Measurements from ENCODE around the gene TMEFF2.

TMEFF2 gene

DNA sequence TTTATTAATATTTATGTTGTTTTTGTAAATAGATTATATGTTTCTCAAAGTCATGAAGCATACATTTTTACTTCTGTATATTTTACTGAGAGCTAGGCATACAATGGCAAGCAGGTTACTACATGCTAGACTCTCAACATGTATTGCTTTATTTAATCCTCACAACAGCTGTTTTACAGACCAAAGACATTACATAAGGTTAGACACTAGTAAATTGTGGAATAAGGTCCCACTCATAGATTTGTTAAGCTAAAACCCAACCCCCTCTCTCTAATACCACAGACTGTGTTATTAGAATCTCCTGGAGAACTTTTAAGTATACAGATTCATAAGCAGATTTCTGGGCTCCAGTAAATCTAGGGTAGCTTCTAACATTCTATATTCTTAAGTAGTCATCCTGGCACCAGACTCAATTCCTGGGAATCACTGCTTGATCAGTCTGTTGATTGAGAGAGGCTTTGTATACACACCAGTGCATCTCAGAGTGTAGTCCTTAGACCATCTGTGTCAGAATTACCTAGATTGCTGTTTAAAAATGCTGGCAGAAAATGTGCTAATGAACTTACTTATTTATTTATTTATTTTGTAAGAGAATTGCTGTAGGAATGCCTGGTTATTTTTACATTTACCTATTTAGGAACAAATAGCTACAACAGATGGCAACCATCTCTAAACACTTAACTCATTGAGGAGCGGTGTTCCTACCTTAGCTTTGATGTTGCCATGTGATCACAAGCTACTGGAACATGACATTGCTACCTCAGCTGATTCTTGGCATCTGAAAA is 194.3 kb downstream of the TMEFF2 start:
- Histone ChIP-seq H4K20me1 (ENCODE audit: low read depth, low read length) (peaks cover 3% of the 10 kb centered on the region; the same call in 1 of the 2 replicates), H3K9ac (ENCODE audit: low read length) (no peak overlapping the region), H2AFZ (ENCODE audit: low read depth, low read length, severe bottlenecking) (no peak overlapping the region), H3K79me2 (ENCODE audit: insufficient read depth, low read length) (no peaks in the 10 kb centered on the region), H3K36me3 (ENCODE audit: low read length) (no peaks in the 10 kb centered on the region), H3F3A (ENCODE audit: insufficient read depth) (no peaks in the 10 kb centered on the region), H3K9me3 (ENCODE audit: insufficient read depth, low read length) (no peaks in the 10 kb centered on the region), H3K27me3 (ENCODE audit: low read length) (no peaks in the 10 kb centered on the region), H3K4me2 (ENCODE audit: low read depth, low read length, poor library complexity, severe bottlenecking) (no peak overlapping the region), H3K9me2 (replicated peaks; ENCODE audit: insufficient read depth, low read length) (no peaks in the 10 kb centered on the region), H3K27ac (ENCODE audit: low read depth, low read length) (no peak overlapping the region), H3K4me3 (ENCODE audit: insufficient read depth, low read length, poor library complexity, severe bottlenecking) (no peak overlapping the region)
- no peak for TF ChIP-seq EZH2phosphoT487 (conservative IDR thresholded peaks at IDR 0.05; ENCODE audit: low read length)
- TF ChIP-seq, protein P1, sequence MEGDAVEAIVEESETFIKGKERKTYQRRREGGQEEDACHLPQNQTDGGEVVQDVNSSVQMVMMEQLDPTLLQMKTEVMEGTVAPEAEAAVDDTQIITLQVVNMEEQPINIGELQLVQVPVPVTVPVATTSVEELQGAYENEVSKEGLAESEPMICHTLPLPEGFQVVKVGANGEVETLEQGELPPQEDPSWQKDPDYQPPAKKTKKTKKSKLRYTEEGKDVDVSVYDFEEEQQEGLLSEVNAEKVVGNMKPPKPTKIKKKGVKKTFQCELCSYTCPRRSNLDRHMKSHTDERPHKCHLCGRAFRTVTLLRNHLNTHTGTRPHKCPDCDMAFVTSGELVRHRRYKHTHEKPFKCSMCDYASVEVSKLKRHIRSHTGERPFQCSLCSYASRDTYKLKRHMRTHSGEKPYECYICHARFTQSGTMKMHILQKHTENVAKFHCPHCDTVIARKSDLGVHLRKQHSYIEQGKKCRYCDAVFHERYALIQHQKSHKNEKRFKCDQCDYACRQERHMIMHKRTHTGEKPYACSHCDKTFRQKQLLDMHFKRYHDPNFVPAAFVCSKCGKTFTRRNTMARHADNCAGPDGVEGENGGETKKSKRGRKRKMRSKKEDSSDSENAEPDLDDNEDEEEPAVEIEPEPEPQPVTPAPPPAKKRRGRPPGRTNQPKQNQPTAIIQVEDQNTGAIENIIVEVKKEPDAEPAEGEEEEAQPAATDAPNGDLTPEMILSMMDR (IDR thresholded peaks at IDR 0.05; ENCODE audit: insufficient read depth, low read length, poor library complexity, severe bottlenecking) = no peak

DNA sequence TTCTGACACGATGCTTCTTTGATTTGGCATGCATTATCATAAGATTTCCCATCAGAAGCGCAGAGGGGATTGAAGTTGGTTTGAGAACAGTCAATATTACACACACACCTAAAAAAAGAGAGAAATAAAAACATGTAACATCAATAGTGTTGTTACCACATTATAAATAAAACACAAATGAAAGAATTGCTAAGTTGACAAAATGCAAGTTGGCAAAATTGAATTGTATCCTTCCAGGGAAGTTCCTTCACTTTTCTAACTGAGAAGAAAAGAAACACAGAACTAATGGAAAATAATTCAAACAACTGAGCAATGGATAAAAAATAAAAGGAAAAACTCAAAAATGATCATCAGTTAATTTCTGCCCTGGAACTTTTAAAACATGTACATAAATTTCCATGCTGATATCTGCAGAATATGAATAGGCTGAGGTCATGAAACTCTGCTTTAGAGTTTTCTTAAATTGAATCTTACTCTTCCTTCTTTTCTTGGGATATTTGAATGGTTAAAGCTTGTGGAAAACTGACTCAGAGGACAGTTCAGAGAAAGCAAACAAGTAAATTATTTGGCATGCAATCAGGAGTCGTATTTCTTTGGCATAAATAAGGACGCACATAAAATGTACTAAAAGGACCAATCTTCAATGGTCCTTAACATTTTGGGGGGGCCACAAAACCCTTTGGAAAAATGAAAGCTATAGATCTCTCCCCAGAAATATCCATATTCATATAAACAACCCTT is 195.5 kb downstream of the TMEFF2 start:
- no peaks in the 10 kb centered on the region for H3K9me3 ChIP-seq (ENCODE audit: insufficient read depth, low read length)
- H3F3A ChIP-seq (ENCODE audit: insufficient read depth) = no peaks in the 10 kb centered on the region
- H3K27me3 ChIP-seq (ENCODE audit: low read length) = no peaks in the 10 kb centered on the region
- peaks cover 3% of the 10 kb centered on the region; the same call in 1 of the 2 replicates for H4K20me1 ChIP-seq (ENCODE audit: low read depth, low read length)
- TF ChIP-seq, protein P1 (IDR thresholded peaks at IDR 0.05; ENCODE audit: insufficient read depth, low read length, poor library complexity, severe bottlenecking) = no peak
- TF ChIP-seq EZH2phosphoT487 (conservative IDR thresholded peaks at IDR 0.05; ENCODE audit: low read length) = no peak
- no peak overlapping the region for H3K27ac ChIP-seq (ENCODE audit: low read depth, low read length)
- no peaks in the 10 kb centered on the region for H3K36me3 ChIP-seq (ENCODE audit: low read length)
- H3K79me2 ChIP-seq (ENCODE audit: insufficient read depth, low read length) = no peaks in the 10 kb centered on the region
- H3K4me3 ChIP-seq (ENCODE audit: insufficient read depth, low read length, poor library complexity, severe bottlenecking) = no peak overlapping the region
- H2AFZ ChIP-seq (ENCODE audit: low read depth, low read length, severe bottlenecking) = no peak overlapping the region
- no peak overlapping the region for H3K4me2 ChIP-seq (ENCODE audit: low read depth, low read length, poor library complexity, severe bottlenecking)
- H3K9me2 ChIP-seq (replicated peaks; ENCODE audit: insufficient read depth, low read length) = no peaks in the 10 kb centered on the region
- no peak overlapping the region for H3K9ac ChIP-seq (ENCODE audit: low read length)

- Histone ChIP-seq H3K27me3 (ENCODE audit: low read length) (no peaks in the 10 kb centered on the region), H3K4me2 (ENCODE audit: low read depth, low read length, poor library complexity, severe bottlenecking) (no peak overlapping the region), H3K9me3 (ENCODE audit: insufficient read depth, low read length) (no peaks in the 10 kb centered on the region), H3K79me2 (ENCODE audit: insufficient read depth, low read length) (no peaks in the 10 kb centered on the region), H3K27ac (ENCODE audit: low read depth, low read length) (no peak overlapping the region), H2AFZ (ENCODE audit: low read depth, low read length, severe bottlenecking) (no peak overlapping the region), H3K9ac (ENCODE audit: low read length) (no peak overlapping the region), H4K20me1 (ENCODE audit: low read depth, low read length) (peaks cover 3% of the 10 kb centered on the region; the same call in 1 of the 2 replicates), H3F3A (ENCODE audit: insufficient read depth) (no peaks in the 10 kb centered on the region), H3K4me3 (ENCODE audit: insufficient read depth, low read length, poor library complexity, severe bottlenecking) (no peak overlapping the region), H3K36me3 (ENCODE audit: low read length) (no peaks in the 10 kb centered on the region), H3K9me2 (replicated peaks; ENCODE audit: insufficient read depth, low read length) (no peaks in the 10 kb centered on the region)
- no peak for TF ChIP-seq EZH2phosphoT487 (conservative IDR thresholded peaks at IDR 0.05; ENCODE audit: low read length)
- TF ChIP-seq, protein P1 (IDR thresholded peaks at IDR 0.05; ENCODE audit: insufficient read depth, low read length, poor library complexity, severe bottlenecking) = no peak
These were observed 199.4 kb downstream of the TMEFF2 start for GRCh38 chr2:191995285-191995684.

Measured in SU-DHL-6 (cell line).